SKM-1 (cell line): ENCODE data around the gene MEOX2.

Experiments
- DNase-seq: peaks from one replicate; lab custom pipeline; 2025; ENCODE audit not compliant: unreplicated experiment; lab: John Stamatoyannopoulos, UW

MEOX2 gene

DNA sequence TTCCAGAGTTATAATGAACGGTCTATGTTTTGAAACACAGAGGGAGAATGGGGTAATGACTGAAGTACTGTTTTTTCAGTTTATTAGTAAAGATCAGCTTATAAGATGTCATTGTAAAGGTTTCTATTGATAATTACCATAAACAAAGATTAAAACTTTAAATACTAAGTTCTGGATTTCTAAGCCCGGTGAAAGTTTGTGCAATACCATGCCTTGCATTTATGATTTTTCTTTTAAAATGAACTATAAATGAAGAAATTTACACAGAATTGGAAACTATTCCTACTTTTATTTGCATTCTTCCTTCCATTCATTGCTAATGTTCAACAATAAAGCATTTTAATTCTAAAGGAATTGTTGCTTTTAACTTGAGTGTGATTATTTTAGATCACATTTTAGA, 4.9 kb downstream of the MEOX2 start:
- no peak for DNase-seq

DNA sequence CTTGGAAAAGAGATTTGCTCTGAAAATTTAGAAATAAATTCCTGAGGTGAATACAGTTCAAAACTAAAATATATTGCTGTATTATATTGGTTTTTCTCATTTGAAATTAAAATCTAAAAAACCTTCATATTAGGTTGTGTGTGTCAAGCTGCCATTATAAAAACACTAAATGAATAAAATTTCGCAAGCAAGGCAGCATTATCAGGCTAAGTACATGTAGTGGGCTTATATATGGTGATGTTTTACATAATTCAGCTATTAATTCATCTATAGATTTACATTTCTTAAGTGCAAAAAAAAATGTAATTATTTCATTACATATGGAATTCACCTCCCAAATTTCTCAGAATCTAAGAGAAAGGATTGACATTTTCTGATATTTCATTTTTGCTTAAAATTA, 5.3 kb downstream of the MEOX2 start:
- no peak for DNase-seq

DNA sequence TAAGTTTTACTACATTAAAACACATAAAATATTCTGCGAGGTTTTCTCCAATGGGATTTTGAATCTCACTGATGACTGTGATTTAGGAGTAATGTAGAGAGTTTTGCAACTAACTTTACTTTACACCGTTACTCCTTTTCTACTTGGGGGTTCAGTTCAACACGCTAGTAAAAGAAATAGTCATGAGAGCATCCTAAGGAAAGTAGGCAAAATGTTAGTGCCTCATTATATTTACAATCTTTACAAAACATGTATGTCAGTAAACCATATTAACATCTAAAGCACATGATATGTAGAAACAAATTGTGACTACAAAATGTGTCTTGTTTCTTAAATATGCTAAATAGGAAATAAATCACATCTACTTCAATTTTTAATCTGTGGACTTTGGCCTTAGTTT, 6.0 kb downstream of the MEOX2 start:
- no peak for DNase-seq

- no peak for DNase-seq
Observed at GRCh38 chr7:15679306-15679705, 7.2 kb downstream of the MEOX2 start.

- no peak for DNase-seq
Observed at GRCh38 chr7:15678653-15679052, 7.8 kb downstream of the MEOX2 start.

DNA sequence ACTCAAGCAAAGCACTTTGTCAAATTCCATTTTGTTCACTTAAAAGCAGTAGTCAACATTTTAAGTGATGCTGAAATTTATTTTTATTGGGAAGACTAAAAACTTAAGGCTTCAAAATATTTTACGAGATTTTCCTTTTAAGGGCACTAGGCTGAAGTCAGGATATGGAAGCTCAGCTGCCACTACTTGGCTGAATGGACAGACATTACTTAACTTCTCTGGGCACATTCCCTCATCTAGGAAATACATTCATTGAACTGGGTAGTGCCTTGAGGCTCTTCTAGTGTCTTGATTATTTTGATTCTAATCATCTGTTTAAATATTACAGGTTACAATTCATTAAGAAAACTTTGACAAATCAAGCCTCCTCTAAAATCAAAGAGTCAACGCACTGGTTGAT, 11.1 kb downstream of the MEOX2 start:
- no peak for DNase-seq

DNA sequence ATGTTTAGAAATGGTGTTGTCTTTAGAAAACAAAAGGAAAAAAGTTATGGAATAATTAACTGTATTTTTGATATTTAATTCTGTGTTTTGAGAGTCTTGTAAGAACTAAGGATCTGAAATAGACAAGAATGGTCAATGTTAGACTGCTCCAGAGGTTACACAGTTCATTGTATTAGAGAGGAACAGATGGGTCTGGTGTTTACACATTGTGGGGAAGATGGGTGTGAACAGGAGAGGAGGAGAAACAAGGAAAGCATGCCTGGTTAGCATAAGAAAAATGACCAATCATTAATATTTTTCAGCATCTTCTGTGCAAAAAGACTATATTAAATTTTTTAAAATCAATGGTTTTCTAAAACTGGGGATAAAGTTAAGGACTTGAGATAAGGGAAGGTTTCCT, 11.9 kb downstream of the MEOX2 start:
- DNase-seq = no peak

DNA sequence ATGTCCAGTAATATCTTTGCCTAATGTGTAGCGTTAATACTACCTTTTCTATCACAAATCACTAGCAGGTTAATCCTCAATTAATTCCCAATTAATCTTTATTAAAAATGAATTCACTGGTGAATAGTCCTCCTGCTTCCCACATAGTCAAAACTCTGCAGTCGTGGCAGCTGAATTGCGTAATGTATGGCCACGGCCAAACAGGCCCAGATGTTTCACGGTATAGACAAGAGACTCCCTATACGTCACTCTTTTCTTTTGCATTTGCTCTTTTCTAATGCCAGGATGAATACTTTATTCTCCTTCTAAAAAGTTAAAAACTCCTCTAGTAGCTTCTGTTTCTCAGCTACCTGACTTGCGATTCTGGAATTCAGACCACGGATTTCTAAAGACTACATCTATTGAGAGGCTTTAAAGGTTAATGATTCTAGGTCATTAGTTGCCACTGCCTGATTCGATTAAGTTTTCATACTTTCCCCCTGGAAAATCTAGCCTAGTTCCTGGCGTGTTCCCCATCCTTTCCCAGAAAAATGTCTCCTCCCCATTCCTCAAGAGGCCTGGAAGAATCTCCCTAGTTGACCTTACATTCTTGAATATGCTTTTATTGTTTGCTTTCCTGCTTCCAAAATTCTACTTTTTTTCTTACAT, 16.9 kb downstream of the MEOX2 start:
- DNase-seq = no peak

- no peak for DNase-seq
Observed at GRCh38 chr7:15667991-15668390, 18.5 kb downstream of the MEOX2 start.

GRCh38 chr7:15662451-15662850, 24.0 kb downstream of the MEOX2 start:
- DNase-seq = no peak

DNA sequence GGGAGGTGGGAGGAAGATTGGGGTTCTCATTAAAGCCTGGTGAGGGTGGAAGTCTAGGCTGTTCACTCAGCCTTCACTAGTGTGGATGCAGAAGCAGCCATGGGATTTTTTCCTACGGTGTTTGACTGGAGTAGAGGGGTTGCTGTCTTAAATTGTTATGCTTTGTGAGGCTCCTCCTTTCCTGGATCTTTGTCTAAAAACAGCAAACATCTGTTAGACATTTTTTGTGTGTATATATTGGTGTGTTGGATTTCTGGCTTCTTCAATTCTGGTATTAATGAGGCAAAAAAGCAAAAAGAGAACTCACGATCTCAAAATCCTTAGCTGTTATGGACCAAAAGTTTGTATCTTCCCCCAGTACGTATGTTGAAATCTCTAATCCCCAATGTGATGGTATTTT, 28.2 kb downstream of the MEOX2 start:
- no peak for DNase-seq

GRCh38 chr7:15652776-15653290, 33.6 kb downstream of the MEOX2 start:
- DNase-seq = no peak

GRCh38 chr7:15651693-15652092, 34.8 kb downstream of the MEOX2 start:
- no peak for DNase-seq

DNA sequence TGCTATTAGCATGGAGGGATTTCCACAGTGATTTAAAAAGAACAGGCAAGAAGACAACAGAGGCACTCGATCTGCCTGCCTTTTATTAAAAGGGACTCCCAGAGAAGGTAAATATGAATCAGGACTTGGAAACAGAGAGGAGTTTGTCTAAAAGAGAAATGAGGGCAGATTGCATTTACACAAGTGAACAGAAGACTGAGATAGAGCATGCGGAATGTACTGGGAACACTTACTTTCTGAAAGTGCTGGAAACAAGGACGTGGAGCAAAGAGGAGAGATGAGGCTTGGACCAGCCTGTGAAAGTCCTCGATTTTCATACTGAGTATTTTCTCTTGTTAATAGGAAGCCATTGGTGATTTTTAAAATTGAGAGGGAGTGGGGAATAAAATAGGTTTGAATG, 35.7 kb downstream of the MEOX2 start:
- DNase-seq = no peak

DNA sequence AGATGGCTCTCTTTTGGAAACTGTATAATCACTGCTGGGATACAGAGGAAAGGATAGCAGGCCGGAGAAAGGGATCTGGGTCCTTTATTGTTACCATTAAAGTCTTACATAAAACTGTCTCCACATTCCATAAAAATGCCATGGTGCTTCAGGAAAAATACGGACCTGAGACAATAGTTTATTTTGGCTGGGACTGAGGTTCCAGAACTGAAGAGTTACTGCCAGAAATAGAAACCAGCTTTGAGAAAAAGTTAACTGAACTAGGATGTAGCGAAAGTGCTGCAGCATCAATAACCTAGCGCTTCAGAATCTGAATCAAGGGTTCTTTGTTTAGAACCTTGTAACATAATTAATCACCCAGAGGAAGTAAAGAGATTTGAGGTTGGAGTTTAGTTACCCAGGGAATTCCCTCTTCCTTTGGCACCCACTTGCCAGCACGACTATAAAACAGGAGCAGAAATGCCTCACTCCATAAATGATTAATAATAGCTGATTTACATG, 38.0 kb downstream of the MEOX2 start:
- no peak for DNase-seq

GRCh38 chr7:15647309-15647708, 39.2 kb downstream of the MEOX2 start:
- no peak for DNase-seq

- DNase-seq = no peak
Observed at GRCh38 chr7:15643000-15643705, 43.3 kb downstream of the MEOX2 start.

DNA sequence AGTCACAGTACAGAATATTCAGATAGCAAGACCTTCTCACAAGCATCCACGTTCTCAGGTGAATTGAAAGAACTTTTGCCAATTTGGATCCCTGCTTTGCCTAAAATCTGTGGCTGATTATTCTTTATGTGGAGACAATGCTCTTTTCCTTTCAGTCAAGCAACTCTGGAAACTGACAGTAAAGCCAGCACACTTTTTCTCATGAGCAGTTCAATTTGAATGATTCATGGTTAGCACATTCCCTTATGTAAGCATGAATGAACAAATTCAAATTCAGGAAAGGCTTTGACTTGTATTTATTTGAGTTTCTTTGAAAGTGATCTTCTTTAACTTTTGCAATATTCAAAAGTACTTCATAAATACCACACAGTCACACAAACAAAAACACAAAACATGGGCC, 57.6 kb downstream of the MEOX2 start:
- DNase-seq = no peak

- no peak for DNase-seq
Observed at GRCh38 chr7:15626041-15626440, 60.4 kb downstream of the MEOX2 start.

- DNase-seq = no peak
Observed at GRCh38 chr7:15625466-15625865, 61.0 kb downstream of the MEOX2 start.

DNA sequence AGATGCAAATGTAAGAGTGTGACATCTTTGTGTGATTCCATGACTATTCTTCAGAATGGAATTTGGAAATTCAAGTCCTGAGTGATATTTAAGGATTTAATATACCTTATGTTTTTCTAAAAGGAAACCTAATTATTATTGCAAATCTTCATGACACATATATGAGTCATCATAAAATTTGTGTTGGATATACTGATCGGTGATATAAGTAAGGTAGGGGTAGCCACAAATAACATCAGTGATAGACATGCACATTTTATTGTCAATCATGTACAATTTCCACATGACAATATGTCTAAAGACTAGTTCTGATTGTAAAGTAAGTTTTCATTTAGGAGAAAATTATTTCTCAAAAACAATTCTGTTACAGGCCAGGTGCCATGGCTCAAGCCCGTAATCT, 65.0 kb downstream of the MEOX2 start:
- DNase-seq = no peak

GRCh38 chr7:15620491-15621185, 65.8 kb downstream of the MEOX2 start:
- no peak for DNase-seq
